GM12874 (cell line): ENCODE data around the gene TNFSF12.

ENCODE experiments used
- TF ChIP-seq, protein P1 (sequence below): IDR thresholded peaks from 2 replicates; pipeline ENCODE4 v1.5.1; 2011; ENCODE audit warnings: low read depth, mild to moderate bottlenecking, control low read depth, low read length, moderate library complexity; ENCODE audit not compliant: insufficient read depth

TNFSF12 gene, protein sequence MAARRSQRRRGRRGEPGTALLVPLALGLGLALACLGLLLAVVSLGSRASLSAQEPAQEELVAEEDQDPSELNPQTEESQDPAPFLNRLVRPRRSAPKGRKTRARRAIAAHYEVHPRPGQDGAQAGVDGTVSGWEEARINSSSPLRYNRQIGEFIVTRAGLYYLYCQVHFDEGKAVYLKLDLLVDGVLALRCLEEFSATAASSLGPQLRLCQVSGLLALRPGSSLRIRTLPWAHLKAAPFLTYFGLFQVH

DNA sequence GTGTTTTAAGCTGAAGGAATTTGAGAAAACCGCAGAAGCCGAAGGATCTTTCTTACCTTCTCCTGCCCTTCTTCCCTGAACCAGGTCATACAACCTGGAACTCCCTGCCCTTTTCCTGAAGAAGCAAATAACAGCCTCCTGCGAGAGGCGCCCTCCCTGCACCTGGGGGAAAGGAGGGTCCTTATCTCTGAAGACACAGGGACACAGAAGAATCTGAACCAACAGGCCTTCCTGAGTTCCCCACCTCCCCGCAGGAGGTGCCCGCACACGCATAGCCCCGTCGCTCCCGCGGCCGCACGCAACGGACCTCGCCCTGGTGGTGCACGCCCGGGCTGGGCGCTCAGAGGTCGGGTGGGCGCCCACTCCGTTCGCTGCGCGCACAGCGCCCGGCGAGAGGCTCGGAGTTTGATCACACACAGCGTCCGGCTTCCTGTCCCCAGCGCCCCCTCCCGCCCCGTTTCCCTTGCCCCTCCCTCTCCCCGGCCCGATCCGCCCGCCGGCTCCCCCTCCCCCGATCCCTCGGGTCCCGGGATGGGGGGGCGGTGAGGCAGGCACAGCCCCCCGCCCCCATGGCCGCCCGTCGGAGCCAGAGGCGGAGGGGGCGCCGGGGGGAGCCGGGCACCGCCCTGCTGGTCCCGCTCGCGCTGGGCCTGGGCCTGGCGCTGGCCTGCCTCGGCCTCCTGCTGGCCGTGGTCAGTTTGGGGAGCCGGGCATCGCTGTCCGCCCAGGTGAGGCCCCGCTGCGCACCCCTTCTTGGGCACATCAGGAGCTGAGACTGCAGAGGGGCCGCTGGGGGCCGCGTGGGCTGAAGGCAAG is at the start of gene TNFSF12:
TNFSF12 (plus strand) TSS at position 474 of the 816 bp plus-strand sequence; CDS start at position 570, 96 bp downstream.
- TF ChIP-seq, protein P1, sequence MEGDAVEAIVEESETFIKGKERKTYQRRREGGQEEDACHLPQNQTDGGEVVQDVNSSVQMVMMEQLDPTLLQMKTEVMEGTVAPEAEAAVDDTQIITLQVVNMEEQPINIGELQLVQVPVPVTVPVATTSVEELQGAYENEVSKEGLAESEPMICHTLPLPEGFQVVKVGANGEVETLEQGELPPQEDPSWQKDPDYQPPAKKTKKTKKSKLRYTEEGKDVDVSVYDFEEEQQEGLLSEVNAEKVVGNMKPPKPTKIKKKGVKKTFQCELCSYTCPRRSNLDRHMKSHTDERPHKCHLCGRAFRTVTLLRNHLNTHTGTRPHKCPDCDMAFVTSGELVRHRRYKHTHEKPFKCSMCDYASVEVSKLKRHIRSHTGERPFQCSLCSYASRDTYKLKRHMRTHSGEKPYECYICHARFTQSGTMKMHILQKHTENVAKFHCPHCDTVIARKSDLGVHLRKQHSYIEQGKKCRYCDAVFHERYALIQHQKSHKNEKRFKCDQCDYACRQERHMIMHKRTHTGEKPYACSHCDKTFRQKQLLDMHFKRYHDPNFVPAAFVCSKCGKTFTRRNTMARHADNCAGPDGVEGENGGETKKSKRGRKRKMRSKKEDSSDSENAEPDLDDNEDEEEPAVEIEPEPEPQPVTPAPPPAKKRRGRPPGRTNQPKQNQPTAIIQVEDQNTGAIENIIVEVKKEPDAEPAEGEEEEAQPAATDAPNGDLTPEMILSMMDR, result 0 out of 2 replicates have a peak, but pooled peaks have one; percentile 3

DNA sequence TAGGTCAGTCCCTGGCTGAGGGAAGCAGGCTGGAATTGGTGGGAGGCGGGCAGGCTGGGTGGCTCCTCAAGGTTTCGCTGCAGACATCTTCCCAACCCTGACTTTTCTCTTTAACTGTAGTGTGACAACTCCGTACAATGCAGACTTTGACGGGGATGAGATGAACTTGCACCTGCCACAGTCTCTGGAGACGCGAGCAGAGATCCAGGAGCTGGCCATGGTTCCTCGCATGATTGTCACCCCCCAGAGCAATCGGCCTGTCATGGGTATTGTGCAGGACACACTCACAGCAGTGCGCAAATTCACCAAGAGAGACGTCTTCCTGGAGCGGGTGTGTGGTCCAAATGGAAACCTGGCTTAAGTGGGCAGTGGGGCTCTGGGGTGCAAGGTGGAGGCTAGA is 49.7 kb upstream of the TNFSF12 start:
- TF ChIP-seq, protein P1, result no peak

DNA sequence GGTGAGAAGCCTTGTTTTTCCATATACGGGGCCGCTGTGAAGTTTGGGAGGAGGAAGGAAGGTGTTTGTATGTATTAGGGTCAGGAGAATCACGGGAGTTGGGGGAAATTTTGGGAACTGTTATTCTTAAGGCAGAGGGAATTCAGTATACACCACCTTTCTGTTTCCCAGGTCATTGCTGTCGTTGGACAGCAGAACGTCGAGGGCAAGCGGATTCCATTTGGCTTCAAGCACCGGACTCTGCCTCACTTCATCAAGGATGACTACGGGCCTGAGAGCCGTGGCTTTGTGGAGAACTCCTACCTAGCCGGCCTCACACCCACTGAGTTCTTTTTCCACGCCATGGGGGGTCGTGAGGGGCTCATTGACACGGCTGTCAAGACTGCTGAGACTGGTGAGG is 47.1 kb upstream of the TNFSF12 start:
- TF ChIP-seq, protein P1, result no peak

DNA sequence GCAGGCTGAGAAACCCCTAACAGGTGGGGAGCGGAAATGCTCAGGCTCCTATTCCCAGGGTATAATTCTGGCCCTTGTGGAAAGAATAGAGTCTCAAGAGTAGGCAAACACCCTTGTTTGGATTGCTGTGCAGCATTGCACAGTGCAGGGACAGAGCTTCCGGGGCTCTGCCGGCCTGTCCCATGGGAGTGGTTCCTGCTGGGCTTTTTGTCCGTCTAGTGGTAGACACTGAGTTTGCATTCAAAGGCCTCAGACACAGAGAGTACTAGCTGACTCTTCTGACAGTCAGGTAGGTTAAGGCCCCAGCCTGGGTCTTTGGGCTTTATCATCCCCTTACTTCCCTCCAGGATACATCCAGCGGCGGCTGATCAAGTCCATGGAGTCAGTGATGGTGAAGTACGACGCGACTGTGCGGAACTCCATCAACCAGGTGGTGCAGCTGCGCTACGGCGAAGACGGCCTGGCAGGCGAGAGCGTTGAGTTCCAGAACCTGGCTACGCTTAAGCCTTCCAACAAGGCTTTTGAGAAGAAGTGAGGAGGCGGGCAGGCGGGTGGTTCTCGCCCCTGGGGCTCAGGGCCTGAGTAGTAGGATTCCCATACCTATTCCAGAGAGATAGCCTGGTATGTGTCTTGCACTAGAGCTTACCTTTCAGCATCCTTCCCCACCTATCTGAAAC is 46.5 kb upstream of the TNFSF12 start:
- TF ChIP-seq, protein P1, result no peak

DNA sequence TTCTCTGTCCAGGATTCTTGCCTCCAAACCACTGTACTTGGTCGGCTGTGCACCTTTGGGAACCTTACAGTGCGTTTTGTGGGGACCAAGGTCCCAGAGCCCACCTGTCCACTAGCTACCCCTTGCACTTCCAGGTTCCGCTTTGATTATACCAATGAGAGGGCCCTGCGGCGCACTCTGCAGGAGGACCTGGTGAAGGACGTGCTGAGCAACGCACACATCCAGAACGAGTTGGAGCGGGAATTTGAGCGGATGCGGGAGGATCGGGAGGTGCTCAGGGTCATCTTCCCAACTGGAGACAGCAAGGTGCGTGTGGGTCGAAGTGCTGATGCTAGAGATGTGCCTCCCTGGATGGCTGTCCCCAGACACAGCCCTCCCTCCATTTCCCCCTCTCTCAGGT is 45.9 kb upstream of the TNFSF12 start:
- TF ChIP-seq, protein P1, result peak; percentile 39; the same call in 1 of the 2 replicates

DNA sequence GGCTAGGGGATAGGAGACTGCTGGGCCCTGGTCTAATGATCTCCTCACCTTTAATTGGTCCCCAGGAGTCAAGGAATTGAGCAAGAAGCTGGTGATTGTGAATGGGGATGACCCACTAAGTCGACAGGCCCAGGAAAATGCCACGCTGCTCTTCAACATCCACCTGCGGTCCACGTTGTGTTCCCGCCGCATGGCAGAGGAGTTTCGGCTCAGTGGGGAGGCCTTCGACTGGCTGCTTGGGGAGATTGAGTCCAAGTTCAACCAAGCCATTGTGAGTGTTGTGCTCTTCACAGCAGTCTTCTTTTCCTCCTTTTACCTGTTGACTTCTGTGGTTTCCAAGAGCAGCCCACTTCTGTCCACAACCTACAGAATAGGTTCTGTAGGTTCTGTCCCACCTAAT is 45.3 kb upstream of the TNFSF12 start:
- TF ChIP-seq, protein P1, result no peak

DNA sequence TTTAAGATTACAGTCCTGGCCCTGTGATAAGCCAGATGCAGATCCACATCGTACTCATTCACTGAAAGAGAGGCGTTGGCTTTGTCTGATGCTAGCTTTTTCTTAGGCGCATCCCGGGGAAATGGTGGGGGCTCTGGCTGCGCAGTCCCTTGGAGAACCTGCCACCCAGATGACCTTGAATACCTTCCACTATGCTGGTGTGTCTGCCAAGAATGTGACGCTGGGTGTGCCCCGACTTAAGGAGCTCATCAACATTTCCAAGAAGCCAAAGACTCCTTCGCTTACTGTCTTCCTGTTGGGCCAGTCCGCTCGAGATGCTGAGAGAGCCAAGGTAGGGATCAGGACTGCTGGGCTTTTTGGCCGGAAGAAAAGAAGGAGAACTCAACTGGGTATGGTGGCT is 40.7 kb upstream of the TNFSF12 start:
- TF ChIP-seq, protein P1, result no peak
